ENCODE data around the gene ATAD3C. TPM values are rescaled to one million over a fixed set of nuclear protein-coding genes. Genes with fewer than 3 reads are reported as not detected.
A peak's percentile ranks its signal among the peaks of the same experiment; 100 is the strongest.

The ATAD3C gene
- total and polyA plus RNA-seq, 2 of the 8 experiments (the other 6 are each of a cell fraction or from before 2014, with no cell fraction given) = 2.0 to 2.7 TPM

DNA sequence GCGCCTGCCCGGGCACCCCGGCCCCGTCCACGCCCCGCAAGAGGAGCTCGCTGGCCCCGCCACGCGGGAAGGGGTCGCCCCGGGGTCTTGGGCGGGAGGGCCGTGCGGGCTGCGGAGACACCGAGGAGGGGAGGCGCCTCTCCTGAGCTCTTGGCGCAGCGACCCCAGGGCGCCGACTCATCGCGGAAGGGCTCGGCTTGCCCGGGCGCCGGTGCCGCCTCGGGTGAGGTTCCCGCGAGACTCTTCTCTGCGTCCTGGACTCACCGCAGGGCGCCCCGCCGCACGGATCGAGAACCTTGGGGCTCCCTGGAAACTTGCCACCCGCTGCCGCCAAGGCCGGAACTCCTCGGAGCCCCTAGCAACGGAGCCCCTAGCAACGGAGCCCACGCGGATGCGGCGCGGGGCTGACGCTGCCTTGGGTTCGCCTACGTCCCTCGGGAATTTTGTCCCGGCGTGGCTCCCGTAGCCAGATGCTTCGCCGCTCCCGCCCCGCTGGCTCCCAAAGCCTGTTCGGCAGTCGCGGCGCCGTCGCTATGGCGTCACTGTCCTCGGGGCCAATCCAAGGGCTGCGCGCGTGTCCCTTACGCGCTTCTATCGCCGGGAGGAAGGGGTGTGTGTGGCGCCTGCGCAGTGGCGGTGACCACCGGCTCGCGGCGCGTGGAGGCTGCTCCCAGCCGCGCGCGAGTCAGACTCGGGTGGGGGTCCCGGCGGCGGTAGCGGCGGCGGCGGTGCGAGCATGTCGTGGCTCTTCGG is 62.2 kb downstream of the ATAD3C start, which contains the start of gene ATAD3A (continued):
- TF ChIP-seq, protein P1, sequence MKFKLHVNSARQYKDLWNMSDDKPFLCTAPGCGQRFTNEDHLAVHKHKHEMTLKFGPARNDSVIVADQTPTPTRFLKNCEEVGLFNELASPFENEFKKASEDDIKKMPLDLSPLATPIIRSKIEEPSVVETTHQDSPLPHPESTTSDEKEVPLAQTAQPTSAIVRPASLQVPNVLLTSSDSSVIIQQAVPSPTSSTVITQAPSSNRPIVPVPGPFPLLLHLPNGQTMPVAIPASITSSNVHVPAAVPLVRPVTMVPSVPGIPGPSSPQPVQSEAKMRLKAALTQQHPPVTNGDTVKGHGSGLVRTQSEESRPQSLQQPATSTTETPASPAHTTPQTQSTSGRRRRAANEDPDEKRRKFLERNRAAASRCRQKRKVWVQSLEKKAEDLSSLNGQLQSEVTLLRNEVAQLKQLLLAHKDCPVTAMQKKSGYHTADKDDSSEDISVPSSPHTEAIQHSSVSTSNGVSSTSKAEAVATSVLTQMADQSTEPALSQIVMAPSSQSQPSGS (IDR thresholded peaks at IDR 0.05; ENCODE audit: low read length) = no peak
- peak; percentile 63 for TF ChIP-seq BRCA1 (IDR thresholded peaks at IDR 0.05; ENCODE audit: low read depth, low read length)
- TF ChIP-seq, protein P2, sequence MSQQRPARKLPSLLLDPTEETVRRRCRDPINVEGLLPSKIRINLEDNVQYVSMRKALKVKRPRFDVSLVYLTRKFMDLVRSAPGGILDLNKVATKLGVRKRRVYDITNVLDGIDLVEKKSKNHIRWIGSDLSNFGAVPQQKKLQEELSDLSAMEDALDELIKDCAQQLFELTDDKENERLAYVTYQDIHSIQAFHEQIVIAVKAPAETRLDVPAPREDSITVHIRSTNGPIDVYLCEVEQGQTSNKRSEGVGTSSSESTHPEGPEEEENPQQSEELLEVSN (IDR thresholded peaks at IDR 0.05) = peak; percentile 59
- TF ChIP-seq KDM1A (IDR thresholded peaks at IDR 0.05; ENCODE audit: borderline replicate concordance, low read length) = no peak
- no peak for TF ChIP-seq SP4 (IDR thresholded peaks at IDR 0.05; ENCODE audit: low read length)
- peak; percentile 69 for TF ChIP-seq PHF8 (conservative IDR thresholded peaks at IDR 0.05; ENCODE audit: low read depth, low read length)
- no peak for TF ChIP-seq SAP30 (IDR thresholded peaks at IDR 0.05; ENCODE audit: insufficient read depth, insufficient replicate concordance, low read length)
- peak; percentile 92 for TF ChIP-seq CHD2 (IDR thresholded peaks at IDR 0.05; ENCODE audit: low read length)
- 0 out of 2 replicates have a peak, but pooled peaks have one; percentile 59 for TF ChIP-seq TCF12 (IDR thresholded peaks at IDR 0.05; ENCODE audit: low read depth, low read length)
- TF ChIP-seq, protein P3, sequence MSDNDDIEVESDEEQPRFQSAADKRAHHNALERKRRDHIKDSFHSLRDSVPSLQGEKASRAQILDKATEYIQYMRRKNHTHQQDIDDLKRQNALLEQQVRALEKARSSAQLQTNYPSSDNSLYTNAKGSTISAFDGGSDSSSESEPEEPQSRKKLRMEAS (IDR thresholded peaks at IDR 0.05) = peak; percentile 77
- no peak for TF ChIP-seq MAFK (IDR thresholded peaks at IDR 0.05; ENCODE audit: low read depth, low read length)
- no peak for TF ChIP-seq CTBP2 (IDR thresholded peaks at IDR 0.05; ENCODE audit: borderline replicate concordance, insufficient read depth, insufficient read length, low read length)
- TF ChIP-seq, protein P4, sequence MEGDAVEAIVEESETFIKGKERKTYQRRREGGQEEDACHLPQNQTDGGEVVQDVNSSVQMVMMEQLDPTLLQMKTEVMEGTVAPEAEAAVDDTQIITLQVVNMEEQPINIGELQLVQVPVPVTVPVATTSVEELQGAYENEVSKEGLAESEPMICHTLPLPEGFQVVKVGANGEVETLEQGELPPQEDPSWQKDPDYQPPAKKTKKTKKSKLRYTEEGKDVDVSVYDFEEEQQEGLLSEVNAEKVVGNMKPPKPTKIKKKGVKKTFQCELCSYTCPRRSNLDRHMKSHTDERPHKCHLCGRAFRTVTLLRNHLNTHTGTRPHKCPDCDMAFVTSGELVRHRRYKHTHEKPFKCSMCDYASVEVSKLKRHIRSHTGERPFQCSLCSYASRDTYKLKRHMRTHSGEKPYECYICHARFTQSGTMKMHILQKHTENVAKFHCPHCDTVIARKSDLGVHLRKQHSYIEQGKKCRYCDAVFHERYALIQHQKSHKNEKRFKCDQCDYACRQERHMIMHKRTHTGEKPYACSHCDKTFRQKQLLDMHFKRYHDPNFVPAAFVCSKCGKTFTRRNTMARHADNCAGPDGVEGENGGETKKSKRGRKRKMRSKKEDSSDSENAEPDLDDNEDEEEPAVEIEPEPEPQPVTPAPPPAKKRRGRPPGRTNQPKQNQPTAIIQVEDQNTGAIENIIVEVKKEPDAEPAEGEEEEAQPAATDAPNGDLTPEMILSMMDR (IDR thresholded peaks at IDR 0.05; ENCODE audit: control extremely low read depth in 1 of 3, insufficient read depth in 1 of 3, low read depth in 1 of 3, low read length in 3 of 3) = no peak
- TF ChIP-seq CREB1 (IDR thresholded peaks at IDR 0.05) = peak; percentile 98
- peak; percentile 25 to 43; a peak in 1 of 4 replicates for TF ChIP-seq HDAC2 (IDR thresholded peaks at IDR 0.05; ENCODE audit: borderline replicate concordance in 1 of 2, low read depth in 2 of 2, low read length in 2 of 2)
- peak; percentile 44; the same call in 1 of the 2 replicates for TF ChIP-seq KDM5A (IDR thresholded peaks at IDR 0.05; ENCODE audit: low read length)
- no peak for TF ChIP-seq GTF2F1 (IDR thresholded peaks at IDR 0.05; ENCODE audit: borderline replicate concordance, low read depth, low read length)
- no peak for TF ChIP-seq NANOG (IDR thresholded peaks at IDR 0.05; ENCODE audit: insufficient read depth, low read depth, low read length, poor library complexity, severe bottlenecking)

Data from H1 (cell line).